ENCODE data around the gene DDR2.

The DDR2 gene

GRCh38 chr1:162829268-162829667, 197.0 kb downstream of the DDR2 start:
- in situ Hi-C loops (cut with HindIII; ENCODE audit: low sequenced_read_pairs), result no loop called here
- no peak for TF ChIP-seq CTCF (IDR thresholded peaks at IDR 0.05; ENCODE audit: low read depth, low read length)
- DNase-seq (ENCODE audit: low read depth, low spot score), result no peak
- no peak overlapping the region for H3K4me3 ChIP-seq (ENCODE audit: low read depth, low read length)

GRCh38 chr1:162832470-162832869, 200.2 kb downstream of the DDR2 start:
- no peak for DNase-seq (ENCODE audit: low read depth, low spot score)
- H3K4me3 ChIP-seq (ENCODE audit: low read depth, low read length), result no peak overlapping the region
- TF ChIP-seq CTCF (IDR thresholded peaks at IDR 0.05; ENCODE audit: low read depth, low read length), result no peak
- in situ Hi-C loops (cut with HindIII; ENCODE audit: low sequenced_read_pairs), result no loop called here

GRCh38 chr1:162835157-162835899, 203.1 kb downstream of the DDR2 start:
- in situ Hi-C loops (cut with HindIII; ENCODE audit: low sequenced_read_pairs), result no loop called here
- no peak overlapping the region for H3K4me3 ChIP-seq (ENCODE audit: low read depth, low read length)
- DNase-seq (ENCODE audit: low read depth, low spot score), result no peak
- no peak for TF ChIP-seq CTCF (IDR thresholded peaks at IDR 0.05; ENCODE audit: low read depth, low read length)
